Small intestine (tissue), 7 donors: ENCODE measurements around the gene DCAF4. TPM values are rescaled to one million over a fixed set of nuclear protein-coding genes. Genes with fewer than 3 reads are reported as not detected.

Experiments
- DNase-seq, 2 donors: peaks; one replicate each; pipeline versions ENCODE4 v3.0.0 to v3.0.0-alpha.2; 2013
- FAIRE-seq: peaks from 2 replicates; lab custom pipeline; 2012; peaks lifted over from hg19 to GRCh38; lab: Jason Lieb, UNC
- H3K27ac ChIP-seq, 3 donors: one replicate each; pipeline ENCODE4 v1.5.1; 2013; ENCODE audit warnings: low read length in 2 of 3, mild to moderate bottlenecking in 2 of 3, control low read depth in 1 of 3, inconsistent platforms in 1 of 3, low read depth in 1 of 3, moderate library complexity in 1 of 3
- H3K27me3 ChIP-seq, 3 donors: one replicate each; pipeline ENCODE4 v1.6.1; 2013; ENCODE audit warnings: low read length in 3 of 3, inconsistent platforms in 1 of 3; ENCODE audit not compliant: control insufficient read depth in 3 of 3, insufficient read depth in 3 of 3
- H3K36me3 ChIP-seq, 3 donors: one replicate each; pipeline ENCODE4 v1.6.1; 2013; ENCODE audit warnings: low read length in 3 of 3, inconsistent platforms in 1 of 3, low read depth in 1 of 3, mild to moderate bottlenecking in 1 of 3, moderate library complexity in 1 of 3; ENCODE audit not compliant: control insufficient read depth in 3 of 3, insufficient read depth in 2 of 3
- H3K4me1 ChIP-seq, 3 donors: one replicate each; pipeline ENCODE4 v1.6.1; 2013; ENCODE audit warnings: low read length in 2 of 3, inconsistent platforms in 1 of 3, low read depth in 1 of 3, mild to moderate bottlenecking in 1 of 3, moderate library complexity in 1 of 3; ENCODE audit not compliant: control insufficient read depth in 3 of 3, insufficient read depth in 2 of 3
- H3K4me3 ChIP-seq, 3 donors: one replicate each; pipeline ENCODE4 v1.5.1; 2013; ENCODE audit warnings: low read length in 3 of 3, control low read depth in 1 of 3, inconsistent platforms in 1 of 3, low read depth in 1 of 3, mild to moderate bottlenecking in 1 of 3, moderate library complexity in 1 of 3
- H3K9me3 ChIP-seq, 2 donors: one replicate each; pipeline ENCODE4 v1.6.1; 2013; ENCODE audit warnings: low read depth in 1 of 2, low read length in 1 of 2; ENCODE audit not compliant: control insufficient read depth in 2 of 2, insufficient read depth in 1 of 2
- WGBS, 3 donors: extraction: QIAGEN DNeasy Blood & Tissue Kit; methylation state at CpG; one replicate each; pipeline ENCODE4 v1.1.7; 2013; 5-methylcytosine and 5-hydroxymethylcytosine counted together
- polyA plus RNA-seq, 4 donors: library from polyadenylated mRNA; stranded (reverse) in 3 of 4; unstranded in 1 of 4; fragments of 200-250 nt in 3 of 4; fragments of 120-200 nt in 1 of 4; gene quantifications; one replicate each; pipeline versions ENCODE4 v1.2.1 to v1.2.3, GENCODE V29; 2013
- donor health status: healthy with polysubstance abuse.
- donor health status: control.
- donor health status: control.
- donor health status: Bipolar disorder and iron deficiency.
- donor health status: healthy.

DCAF4 gene
- polyA plus RNA-seq, 4 donors, result 4.6 to 16.8 (median 8.5) TPM

- Histone ChIP-seq H3K36me3 (no peaks in the 10 kb centered on the region), H3K4me3 (no peak overlapping the region), H3K27ac (no peak overlapping the region), H3K27me3 (peaks cover 0 to 2% (median 0%) of the 10 kb centered on the region in 3 donors), H3K4me1 (no peaks in the 10 kb centered on the region), H3K9me3 (no peaks in the 10 kb centered on the region)
- no peak for DNase-seq
- no peak for FAIRE-seq
- 85 to 92% (median 88%) methylated on average over 7 of the region's 7 CpGs for WGBS, 3 donors
Observed at GRCh38 chr14:72882463-72882862, 43.8 kb upstream of the DCAF4 start.

GRCh38 chr14:72883109-72883508 lies 43.2 kb upstream of the DCAF4 start:
- Histone ChIP-seq H3K36me3 (no peaks in the 10 kb centered on the region), H3K27me3 (peaks cover 0 to 2% (median 0%) of the 10 kb centered on the region in 3 donors), H3K4me1 (no peaks in the 10 kb centered on the region), H3K4me3 (no peak overlapping the region), H3K9me3 (no peaks in the 10 kb centered on the region), H3K27ac (no peak overlapping the region)
- 97 to 100% (median 100%) methylated on average over 2 of the region's 2 CpGs for WGBS, 3 donors
- FAIRE-seq (no peak), DNase-seq (no peak)

GRCh38 chr14:72883961-72884360 lies 42.3 kb upstream of the DCAF4 start:
- FAIRE-seq, result no peak

GRCh38 chr14:72884386-72884785 lies 41.9 kb upstream of the DCAF4 start:
- no peaks in the 10 kb centered on the region for H3K4me1 ChIP-seq
- no peak for DNase-seq
- WGBS, 3 donors, result 70 to 82% (median 79%) methylated on average over 4 of the region's 4 CpGs
- FAIRE-seq, result no peak
- H3K36me3 ChIP-seq, result no peaks in the 10 kb centered on the region
- H3K27me3 ChIP-seq, result peaks cover 0 to 7% (median 0%) of the 10 kb centered on the region in 3 donors
- H3K27ac ChIP-seq, result no peak overlapping the region
- no peaks in the 10 kb centered on the region for H3K9me3 ChIP-seq
- H3K4me3 ChIP-seq, result no peak overlapping the region

More at GRCh38 chr14:72883961-72884360, 42.3 kb upstream of the DCAF4 start:
- 61 to 94% (median 72%) methylated on average over 4 of the region's 4 CpGs for WGBS, 3 donors
- Histone ChIP-seq H3K4me3 (no peak overlapping the region), H3K27me3 (peaks cover 0 to 3% (median 0%) of the 10 kb centered on the region in 3 donors), H3K4me1 (no peaks in the 10 kb centered on the region), H3K9me3 (no peaks in the 10 kb centered on the region), H3K36me3 (no peaks in the 10 kb centered on the region), H3K27ac (no peak overlapping the region)
- no peak for DNase-seq

- Histone ChIP-seq H3K36me3 (no peaks in the 10 kb centered on the region), H3K27ac (no peak overlapping the region), H3K27me3 (peaks cover 0 to 32% (median 11%) of the 10 kb centered on the region in 3 donors), H3K9me3 (no peaks in the 10 kb centered on the region), H3K4me1 (no peaks in the 10 kb centered on the region), H3K4me3 (no peak overlapping the region)
- FAIRE-seq (no peak), DNase-seq (no peak)
- WGBS, 3 donors, result 94 to 95% (median 95%) methylated on average over 3 of the region's 3 CpGs
Observed at GRCh38 chr14:72887514-72887913, 38.8 kb upstream of the DCAF4 start.

- Histone ChIP-seq H3K27me3 (peaks cover 0 to 34% (median 11%) of the 10 kb centered on the region in 3 donors), H3K4me1 (no peaks in the 10 kb centered on the region), H3K36me3 (no peaks in the 10 kb centered on the region), H3K27ac (no peak overlapping the region), H3K4me3 (no peak overlapping the region), H3K9me3 (no peaks in the 10 kb centered on the region)
- no peak for FAIRE-seq
- 78 to 96% (median 90%) methylated on average over 2 of the region's 2 CpGs for WGBS, 3 donors
- no peak for DNase-seq
Observed at GRCh38 chr14:72888192-72888591, 38.1 kb upstream of the DCAF4 start.

- Histone ChIP-seq H3K4me1 (no peaks in the 10 kb centered on the region), H3K4me3 (no peak overlapping the region), H3K27ac (no peak overlapping the region), H3K9me3 (no peaks in the 10 kb centered on the region), H3K27me3 (peaks cover 0 to 34% (median 11%) of the 10 kb centered on the region in 3 donors), H3K36me3 (no peaks in the 10 kb centered on the region)
- WGBS, 3 donors, result 68 to 93% (median 74%) methylated on average over 2 of the region's 2 CpGs
- no peak for DNase-seq
- FAIRE-seq, result no peak
Observed at GRCh38 chr14:72888636-72889201, 37.5 kb upstream of the DCAF4 start.

GRCh38 chr14:72889366-72889765 lies 36.9 kb upstream of the DCAF4 start:
- no peak overlapping the region for H3K4me3 ChIP-seq
- FAIRE-seq, result no peak
- no peaks in the 10 kb centered on the region for H3K9me3 ChIP-seq
- no peaks in the 10 kb centered on the region for H3K36me3 ChIP-seq
- WGBS, 3 donors, result 73 to 79% (median 77%) methylated on average over 5 of the region's 5 CpGs
- peaks cover 0 to 34% (median 11%) of the 10 kb centered on the region in 3 donors for H3K27me3 ChIP-seq
- no peak for DNase-seq
- no peaks in the 10 kb centered on the region for H3K4me1 ChIP-seq
- H3K27ac ChIP-seq, result no peak overlapping the region

GRCh38 chr14:72891666-72892102 lies 34.6 kb upstream of the DCAF4 start:
- WGBS, 3 donors, result 3 to 5% (median 3%) methylated on average over 14 of the region's 14 CpGs
- Histone ChIP-seq H3K9me3 (no peaks in the 10 kb centered on the region), H3K27ac (no peak overlapping the region), H3K27me3 (peaks cover 0 to 34% (median 11%) of the 10 kb centered on the region in 3 donors), H3K36me3 (no peaks in the 10 kb centered on the region), H3K4me3 (peak overlapping the region in 2 of 3 donors; percentile 65 to 85), H3K4me1 (peaks cover 0 to 3% (median 0%) of the 10 kb centered on the region in 3 donors)
- FAIRE-seq, result no peak
- no peak for DNase-seq
